Measurements from ENCODE around the gene MICAL2. TPM values are rescaled to one million over a fixed set of nuclear protein-coding genes. Genes with fewer than 3 reads are reported as not detected.

Gene MICAL2
- total and polyA plus RNA-seq, 2 of the 8 experiments (the other 6 are each of a cell fraction or from before 2014, with no cell fraction given) = 1.3 to 4.1 TPM

- H3K27ac ChIP-seq (ENCODE audit: low read depth, low read length) = no peak overlapping the region
- H3K4me3 ChIP-seq (ENCODE audit: extremely low read depth in 1 of 4, insufficient read depth in 2 of 4, low read depth in 3 of 4, low read length in 4 of 4) = no peak overlapping the region
- no peak overlapping the region for H3K23ac ChIP-seq (ENCODE audit: insufficient read length)
- peaks cover 0 to 2% (median under 1%) of the 10 kb centered on the region in 4 experiments; a peak in 1 of 7 replicates for H3K27me3 ChIP-seq (replicated peaks in 1 of 4; ENCODE audit: control insufficient read depth in 3 of 4, extremely low read depth in 1 of 4, insufficient read depth in 3 of 4, low read length in 3 of 4)
- H3K14ac ChIP-seq (ENCODE audit: insufficient read length) = no peak overlapping the region
- peaks cover 2 to 9% (median 5%) of the 10 kb centered on the region in 4 experiments; a peak in 3 of 7 replicates for H3K4me1 ChIP-seq (replicated peaks in 1 of 4; ENCODE audit: control insufficient read depth in 3 of 4, insufficient read depth in 4 of 4, low read length in 3 of 4)
- H3K4me2 ChIP-seq (ENCODE audit: insufficient read depth in 1 of 2, low read depth in 2 of 2, low read length in 2 of 2) = no peak overlapping the region
- 0 out of 2 replicates have a peak overlapping the region, but pooled peaks have one; percentile 7 for H2BK12ac ChIP-seq (ENCODE audit: low read depth, low read length)
- H4K91ac ChIP-seq (replicated peaks; ENCODE audit: insufficient read length, low read length) = no peak overlapping the region
- no peak overlapping the region for H2BK15ac ChIP-seq (ENCODE audit: low read length)
- H4K20me1 ChIP-seq (replicated peaks in 1 of 2; ENCODE audit: control insufficient read depth in 1 of 2, insufficient read depth in 2 of 2, low read length in 2 of 2) = no peaks in the 10 kb centered on the region
- H3K79me2 ChIP-seq (ENCODE audit: control insufficient read depth in 1 of 2, insufficient read depth in 2 of 2, low read length in 2 of 2) = no peaks in the 10 kb centered on the region
- FAIRE-seq = no peak
- no peak overlapping the region for H2AFZ ChIP-seq (ENCODE audit: low read length)
- no peak overlapping the region for H3K4ac ChIP-seq (replicated peaks; ENCODE audit: insufficient read length, low read depth, low read length)
- no peak overlapping the region for H2AK5ac ChIP-seq (ENCODE audit: low read depth, low read length)
- no peak overlapping the region for H4K5ac ChIP-seq (ENCODE audit: insufficient read length, low read depth, low read length)
- H2BK20ac ChIP-seq (ENCODE audit: low read length) = no peak overlapping the region
- no peak overlapping the region for H2BK5ac ChIP-seq (ENCODE audit: low read depth, low read length)
- H3K79me1 ChIP-seq (ENCODE audit: low read depth, low read length) = no peaks in the 10 kb centered on the region
- H3K9me3 ChIP-seq (ENCODE audit: insufficient read depth in 2 of 2, low read depth in 1 of 2, low read length in 1 of 2) = no peaks in the 10 kb centered on the region
- no peaks in the 10 kb centered on the region for H3K23me2 ChIP-seq (ENCODE audit: low read depth, low read length)
- no peak overlapping the region for H3K9ac ChIP-seq (replicated peaks in 1 of 4; ENCODE audit: extremely low read depth in 1 of 4, low read depth in 3 of 4, low read length in 3 of 4)
- no peak overlapping the region for H3K56ac ChIP-seq (replicated peaks; ENCODE audit: insufficient read length, low read depth, low read length)
- H2BK120ac ChIP-seq (replicated peaks; ENCODE audit: low read depth, low read length) = no peak overlapping the region
- peak in 1 of 2 experiments; percentile 37 for DNase-seq (ENCODE audit: low read depth in 1 of 2, low spot score in 2 of 2)
- ChIA-PET POLR2A (ENCODE audit: partially characterized antibody) (no interaction called here), CTCF (ENCODE audit: partially characterized antibody) (interaction anchor here (1.0 to 2.7 kb wide), 13 partner anchors 10 to 281 kb away, joined by 3 to 16 read pairs (median 5); no protein-coding TSS in a partner anchor)
- no peak overlapping the region for H4K8ac ChIP-seq (ENCODE audit: extremely low read depth, insufficient read depth, low read length)
- no peaks in the 10 kb centered on the region for H3K36me3 ChIP-seq (ENCODE audit: control insufficient read depth in 2 of 4, insufficient read depth in 4 of 4, low read length in 3 of 4)
- no peak overlapping the region for H3K18ac ChIP-seq (ENCODE audit: extremely low read depth, low read length)
- WGBS, 2 experiments (ENCODE audit: extremely low coverage in 1 of 2, insufficient coverage in 1 of 2, insufficient read length in 1 of 2, insufficient replicate concordance in 2 of 2, low coverage in 1 of 2, low lambda C conversion rate in 2 of 2, missing lambda C conversion rate in 1 of 2) = 92% methylated on average over 5 of the region's 5 CpGs; no CpG with 5 or more reads in 1 of the 2 experiments
- TF ChIP-seq SP2 (IDR thresholded peaks at IDR 0.05; ENCODE audit: low read length) = no peak
Measured at GRCh38 chr11:12067796-12068357, 42.5 kb upstream of the MICAL2 start.

Measured in H1 (cell line).